HG03439 (cell line): ENCODE data around the gene ARL14.

ENCODE experiments used
- ATAC-seq: cut with Tn5 transposase; IDR thresholded peaks from one replicate; pipeline ENCODE4 v1.9.1; 2021; ENCODE audit warnings: mild to moderate bottlenecking, moderate library complexity; ENCODE audit not compliant: unreplicated experiment

ARL14 gene

DNA sequence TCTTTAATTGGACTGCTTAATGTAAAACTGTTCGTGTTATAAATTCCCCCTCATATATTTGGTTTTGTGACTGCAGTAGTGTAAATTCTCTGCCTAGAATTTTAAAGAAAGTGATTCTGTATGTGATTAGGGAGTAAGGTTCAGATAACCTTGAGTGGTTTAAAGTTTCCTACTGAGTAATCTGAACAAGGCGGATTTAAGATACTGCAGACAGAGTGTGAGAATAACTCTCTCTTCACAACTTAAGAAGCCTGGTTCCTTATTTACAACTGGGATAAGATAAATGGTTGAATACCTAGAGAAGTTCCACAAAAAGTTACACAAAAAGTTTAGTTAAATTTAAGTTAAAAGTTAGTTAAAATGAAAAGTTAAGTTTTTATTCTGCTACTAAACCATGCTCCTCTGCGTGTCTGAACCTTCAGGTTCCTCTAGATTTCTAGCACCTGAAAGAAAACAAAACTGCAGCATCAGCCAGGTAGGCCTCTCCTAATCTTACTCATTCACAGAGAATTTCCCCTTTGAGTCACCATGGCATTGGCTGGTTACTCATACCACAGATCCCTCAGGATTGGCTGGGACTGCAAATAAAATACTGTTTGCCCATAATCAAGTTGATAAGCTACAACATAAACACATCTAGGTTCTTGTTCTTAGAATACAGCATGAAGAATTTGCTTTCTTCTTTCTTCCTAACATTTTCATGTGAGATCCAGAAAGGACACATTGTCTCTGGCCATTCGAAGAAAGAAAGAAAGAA is at the start of gene ARL14:
ARL14 (plus strand) TSS at position 614 of the 757 bp plus-strand sequence. CDS start 187 bp downstream, outside the sequence.
- no peak for ATAC-seq

DNA sequence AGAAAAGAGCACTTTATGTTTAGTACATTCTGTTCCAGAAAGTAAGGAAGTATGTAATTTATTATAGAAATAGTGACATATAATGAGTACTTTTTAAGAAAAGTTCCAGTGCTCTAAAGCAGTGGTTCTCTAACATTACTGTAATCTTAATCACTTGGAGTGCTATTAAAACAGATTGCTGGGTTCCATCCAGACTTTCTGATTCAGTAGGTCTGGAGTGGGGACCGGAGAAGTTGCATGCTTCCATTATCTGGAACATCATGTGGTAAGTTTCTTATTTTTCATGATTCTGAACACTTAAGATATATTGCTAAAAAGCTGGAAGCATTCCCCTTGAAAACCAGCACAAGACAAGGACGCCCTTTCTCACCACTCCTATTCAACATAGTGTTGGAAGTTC is 47.5 kb upstream of the ARL14 start:
- ATAC-seq: no peak

- no peak for ATAC-seq
These were observed 43.4 kb upstream of the ARL14 start for GRCh38 chr3:160633361-160634083.

DNA sequence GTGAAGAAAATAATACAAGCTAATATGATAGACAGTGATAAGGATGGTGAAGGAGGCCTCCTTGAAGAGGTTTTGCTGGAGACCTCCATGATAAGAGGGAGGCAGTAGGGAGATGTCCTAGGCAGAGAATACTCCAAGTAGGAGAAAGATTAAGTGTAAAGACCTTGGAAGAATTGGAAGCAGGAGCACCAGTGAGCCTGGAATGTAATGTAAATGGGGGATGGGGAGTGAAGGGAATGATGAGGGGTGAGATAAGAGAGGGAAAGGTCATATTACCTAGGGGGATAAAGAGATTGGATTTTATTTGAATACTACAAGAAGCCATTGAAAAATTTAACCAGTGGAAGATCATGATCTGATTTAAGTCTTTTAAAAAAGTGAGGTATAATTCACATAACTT is 41.7 kb upstream of the ARL14 start:
- no peak for ATAC-seq

- no peak for ATAC-seq
These were observed 39.9 kb upstream of the ARL14 start for GRCh38 chr3:160637086-160637485.

DNA sequence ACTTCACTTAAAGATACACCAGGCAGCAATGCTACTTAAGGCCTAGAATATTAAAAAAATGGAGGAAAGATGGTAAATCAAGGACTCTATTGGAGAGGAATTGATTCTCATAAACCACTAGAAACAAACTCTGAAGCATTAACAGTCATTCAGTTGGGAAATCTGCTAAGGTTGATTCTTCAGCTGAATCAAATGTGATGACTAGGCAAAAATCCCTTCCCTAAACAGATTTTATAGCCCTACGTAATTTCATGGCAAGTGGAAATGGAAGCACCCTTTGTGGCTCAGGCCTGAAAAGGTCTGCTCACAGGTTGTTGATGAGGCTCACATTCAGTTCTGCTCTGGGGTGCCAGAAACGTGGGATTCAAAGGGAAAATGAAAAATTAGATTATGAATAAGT is 38.8 kb upstream of the ARL14 start:
- no peak for ATAC-seq

- ATAC-seq: no peak
These were observed 35.2 kb upstream of the ARL14 start for GRCh38 chr3:160641665-160642309.

- no peak for ATAC-seq
These were observed 33.0 kb upstream of the ARL14 start for GRCh38 chr3:160643994-160644393.

DNA sequence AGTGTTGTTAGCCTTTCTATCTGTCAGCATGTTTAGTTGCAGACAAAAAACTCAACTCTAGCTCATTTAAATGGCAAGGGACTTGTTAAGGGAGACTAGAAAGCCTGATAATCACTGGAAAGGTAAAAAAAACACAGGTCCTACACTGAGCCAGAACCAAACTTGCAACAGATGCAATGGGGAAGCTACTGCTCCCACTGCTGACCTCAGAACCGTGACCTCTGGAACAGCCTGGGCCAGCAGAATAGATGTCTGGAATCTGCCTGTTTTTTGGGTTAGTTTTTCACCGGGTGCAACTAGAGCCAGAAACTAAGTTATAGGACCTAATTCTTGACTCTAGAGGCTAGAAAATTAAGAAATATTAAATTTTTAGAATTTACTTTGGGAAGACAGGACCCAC is 32.5 kb upstream of the ARL14 start:
- ATAC-seq: no peak

DNA sequence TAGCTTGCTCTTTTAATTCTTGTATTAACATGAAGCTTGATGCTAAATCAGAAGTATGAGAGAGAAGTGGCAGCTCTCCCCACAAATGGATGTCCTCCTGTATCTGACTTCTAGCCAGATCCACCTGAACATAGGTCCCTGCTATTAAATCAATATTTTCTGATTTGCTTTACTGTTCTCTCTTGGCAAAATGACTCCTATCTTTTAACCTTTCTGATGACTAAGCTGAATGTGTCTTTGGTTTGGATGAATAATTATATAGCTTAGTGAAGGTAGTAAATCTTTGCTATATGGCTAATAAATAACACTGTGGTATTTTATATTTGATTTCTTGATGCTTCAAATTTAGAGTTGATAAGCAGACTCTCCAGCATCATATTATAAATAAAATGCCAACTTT is 28.3 kb upstream of the ARL14 start:
- no peak for ATAC-seq

DNA sequence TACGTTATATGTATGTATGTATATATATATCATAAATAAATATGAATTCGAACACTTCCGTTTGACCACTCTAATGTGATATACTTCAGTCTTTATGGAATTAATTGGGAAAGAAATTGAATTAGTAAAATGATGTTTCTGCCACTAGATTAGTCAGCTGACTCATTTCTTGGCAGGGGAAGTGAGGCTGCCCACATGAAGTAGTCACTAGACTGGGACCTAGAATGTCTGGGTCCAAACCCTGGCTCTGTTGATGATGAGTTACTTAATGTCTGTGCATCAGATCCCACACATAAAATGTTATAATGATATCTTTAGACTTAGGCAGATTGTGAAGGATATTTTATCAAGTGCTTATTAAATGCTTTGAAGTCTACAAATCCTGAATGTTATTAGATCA is 27.4 kb upstream of the ARL14 start:
- no peak for ATAC-seq

DNA sequence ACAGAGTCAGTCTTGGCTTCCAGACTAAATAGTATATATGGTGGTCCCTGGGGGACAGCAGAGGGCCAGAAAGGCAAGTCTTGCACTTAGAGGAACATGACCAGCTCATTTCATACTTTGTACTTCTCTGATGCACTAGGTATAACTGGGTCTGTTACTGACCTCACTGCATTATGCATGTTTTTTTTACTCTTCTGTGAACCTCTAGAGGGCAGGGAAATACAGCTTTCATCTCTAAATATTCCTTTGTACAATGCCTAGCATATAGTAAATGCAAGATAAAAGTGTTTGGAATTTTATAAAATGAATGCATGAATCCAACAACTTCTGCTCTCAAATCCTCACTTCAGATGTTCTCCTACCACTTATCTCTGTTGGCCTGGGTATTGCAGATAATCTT is 23.4 kb upstream of the ARL14 start:
- ATAC-seq: no peak

DNA sequence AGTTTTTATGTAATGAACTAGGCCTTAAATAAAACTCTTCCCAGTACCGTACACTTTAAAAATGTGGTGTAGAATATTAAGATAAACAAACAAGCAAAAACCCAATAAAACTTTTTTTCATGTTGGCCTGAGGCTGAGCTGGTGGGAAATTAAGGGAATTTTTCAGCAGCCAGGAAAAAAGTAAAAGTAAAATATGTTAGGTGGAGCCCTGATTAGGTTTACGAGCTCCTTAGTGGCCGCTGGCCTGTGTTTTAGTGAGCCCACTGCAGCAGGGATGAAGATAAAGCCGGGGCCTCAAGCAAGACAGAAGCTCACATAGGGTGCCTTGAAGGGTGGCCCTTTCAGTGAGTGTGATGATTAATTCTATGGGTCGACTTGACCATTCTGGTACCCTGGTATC is 16.1 kb upstream of the ARL14 start:
- no peak for ATAC-seq

DNA sequence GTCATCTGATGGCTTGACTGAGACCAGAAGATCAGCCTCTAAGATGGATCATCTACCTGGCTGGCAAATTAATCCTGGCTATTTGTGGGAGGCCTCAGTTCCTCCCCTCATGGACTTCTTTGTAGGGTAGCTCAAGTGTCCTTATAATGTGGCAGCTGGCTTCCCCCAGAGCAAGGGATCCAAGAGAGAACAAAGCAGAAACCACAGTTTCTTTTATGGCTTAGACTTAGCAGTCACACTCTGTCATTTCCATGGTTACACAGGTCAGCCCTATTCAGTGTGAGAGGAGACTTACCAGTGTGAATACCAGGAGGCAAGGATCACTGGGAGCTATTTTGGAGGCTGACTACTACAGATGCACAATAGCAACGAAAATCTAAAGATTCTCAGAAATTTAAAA is 15.3 kb upstream of the ARL14 start:
- no peak for ATAC-seq

DNA sequence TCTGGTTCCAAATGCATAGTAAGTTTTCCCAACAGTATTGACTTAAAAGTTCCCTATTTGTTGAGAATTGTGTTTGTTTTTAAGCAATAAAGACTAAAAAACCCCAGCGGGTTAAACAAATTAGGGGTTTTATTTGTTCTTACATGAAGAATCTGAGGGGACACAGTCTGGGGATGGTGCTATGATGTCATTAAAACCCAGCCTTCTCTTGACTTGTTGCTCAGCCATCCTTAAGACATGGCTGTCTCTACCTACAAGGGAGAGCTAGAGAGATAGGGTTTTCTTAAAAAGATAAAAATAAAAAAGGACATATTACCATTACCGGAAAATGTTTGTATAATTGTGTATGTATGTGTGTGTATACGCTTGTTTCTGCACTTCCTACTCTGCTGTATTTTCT is 11.7 kb upstream of the ARL14 start:
- no peak for ATAC-seq

DNA sequence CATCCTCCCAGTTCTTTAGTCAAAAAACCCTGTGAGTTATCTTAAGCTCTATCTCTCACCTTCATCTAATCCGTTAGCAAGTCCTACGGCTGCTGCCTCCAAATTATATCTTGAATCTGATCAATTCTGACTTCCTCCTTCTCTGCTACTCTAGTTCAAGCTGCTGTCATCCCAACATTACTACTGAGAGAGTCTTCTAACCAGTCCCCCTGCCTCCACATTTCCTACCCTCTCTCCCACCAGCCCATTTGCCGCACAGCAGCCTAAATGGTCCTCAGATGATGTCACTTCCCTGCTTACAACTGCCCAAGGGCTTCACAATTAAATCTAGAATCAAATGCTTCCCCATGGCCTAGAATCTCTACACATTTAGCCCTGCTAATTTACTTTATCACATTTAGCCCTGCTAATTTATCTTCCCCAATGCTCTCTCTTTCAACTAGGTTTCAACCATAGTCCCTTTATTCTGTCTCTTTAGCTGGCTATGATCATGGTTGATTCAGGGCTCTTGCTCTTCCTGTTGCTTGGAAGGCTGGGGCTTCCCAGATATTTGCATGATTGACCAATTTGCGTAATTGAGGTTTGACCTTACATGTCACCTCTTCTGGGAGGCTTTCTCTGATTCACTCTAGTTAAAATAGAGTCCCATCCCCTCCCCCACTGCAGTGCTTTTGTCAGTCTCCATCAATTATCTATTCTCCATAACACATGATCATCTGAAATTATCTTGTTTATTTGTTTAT is 11.0 kb upstream of the ARL14 start:
- peak; percentile 89 for ATAC-seq

GRCh38 chr3:160667452-160667851 is 9.5 kb upstream of the ARL14 start:
- ATAC-seq: no peak

GRCh38 chr3:160668454-160668853 is 8.5 kb upstream of the ARL14 start:
- no peak for ATAC-seq

- peak; percentile 97 for ATAC-seq
These were observed 5.7 kb upstream of the ARL14 start for GRCh38 chr3:160671231-160671630.

DNA sequence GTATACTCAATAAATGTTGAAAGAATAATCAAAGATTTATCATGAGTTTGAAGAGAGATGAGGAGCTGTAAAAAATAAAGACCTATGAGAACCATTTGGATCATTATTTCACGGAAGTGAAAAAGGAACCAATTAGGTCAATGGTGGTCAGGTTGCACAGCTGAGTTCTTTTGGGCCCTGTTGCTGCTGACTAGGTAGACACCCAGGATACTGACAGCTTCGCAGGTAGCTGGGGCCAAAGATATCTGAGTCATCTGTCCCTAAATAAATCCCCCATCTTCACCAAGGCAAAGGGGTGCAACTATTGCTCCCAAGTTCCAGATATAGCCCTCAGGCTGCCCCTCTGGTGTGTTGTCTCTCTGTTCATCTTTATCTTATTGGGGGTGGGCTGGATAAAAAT is 5.0 kb upstream of the ARL14 start:
- no peak for ATAC-seq

GRCh38 chr3:160673188-160673587 is 3.8 kb upstream of the ARL14 start:
- ATAC-seq: no peak
